Measurements from ENCODE around the gene SPEM2.

- no peak for TF ChIP-seq ZNF274 (IDR thresholded peaks at IDR 0.05; ENCODE audit: low read depth, low read length)
- no peak for TF ChIP-seq YY1 (IDR thresholded peaks at IDR 0.05; ENCODE audit: insufficient read depth, insufficient read length)
Measured at GRCh38 chr17:7403727-7403976, 21.8 kb upstream of the SPEM2 start.
